Glutamatergic neuron (in vitro differentiated cells): ENCODE measurements around the gene SGF29. TPM values are rescaled to one million over a fixed set of nuclear protein-coding genes. Genes with fewer than 3 reads are reported as not detected.

Experiments
- total RNA-seq: library from RNA; stranded (reverse); fragmentation: NEBNext Ultra II Directional; extraction: Animal tissue kit (Norgen Biotek cat#: 25700); gene quantifications from one replicate; pipeline ENCODE4 v1.2.1, GENCODE V29; 2021; ENCODE audit not compliant: unreplicated experiment

Gene SGF29
- total RNA-seq, 1 donor from 2014 or later = 29.2 TPM

Other genes starting within 250 kb of the SGF29 start
- 3.1 TPM for gene NPIPB6, start 190.4 kb upstream of the SGF29 start, total RNA-seq
- gene EIF3CL, start 150.1 kb upstream of the SGF29 start, total RNA-seq = 57.8 TPM
- gene NPIPB7, start 81.6 kb upstream of the SGF29 start, total RNA-seq = not detected
- 29.4 TPM for gene CLN3, start 61.8 kb upstream of the SGF29 start, total RNA-seq
- gene APOBR, start 59.3 kb upstream of the SGF29 start, total RNA-seq = not detected
- gene IL27, start 47.1 kb upstream of the SGF29 start, total RNA-seq = not detected
- gene NUPR1, start 14.9 kb upstream of the SGF29 start, total RNA-seq = not detected
- not detected for gene SULT1A2, start 43.1 kb downstream of the SGF29 start, total RNA-seq
- gene SULT1A1, start 56.1 kb downstream of the SGF29 start, total RNA-seq = 0.54 TPM
- not detected for gene NPIPB8, start 84.1 kb downstream of the SGF29 start, total RNA-seq
- gene EIF3C, start 157.5 kb downstream of the SGF29 start, total RNA-seq = 832 TPM
- 3.0 TPM for gene NPIPB9, start 197.9 kb downstream of the SGF29 start, total RNA-seq